Measurements from ENCODE around the gene BTNL2. TPM values are rescaled to one million over a fixed set of nuclear protein-coding genes. Genes with fewer than 3 reads are reported as not detected.

The BTNL2 gene
- total RNA-seq, 1 donor from 2014 or later, result not detected

DNA sequence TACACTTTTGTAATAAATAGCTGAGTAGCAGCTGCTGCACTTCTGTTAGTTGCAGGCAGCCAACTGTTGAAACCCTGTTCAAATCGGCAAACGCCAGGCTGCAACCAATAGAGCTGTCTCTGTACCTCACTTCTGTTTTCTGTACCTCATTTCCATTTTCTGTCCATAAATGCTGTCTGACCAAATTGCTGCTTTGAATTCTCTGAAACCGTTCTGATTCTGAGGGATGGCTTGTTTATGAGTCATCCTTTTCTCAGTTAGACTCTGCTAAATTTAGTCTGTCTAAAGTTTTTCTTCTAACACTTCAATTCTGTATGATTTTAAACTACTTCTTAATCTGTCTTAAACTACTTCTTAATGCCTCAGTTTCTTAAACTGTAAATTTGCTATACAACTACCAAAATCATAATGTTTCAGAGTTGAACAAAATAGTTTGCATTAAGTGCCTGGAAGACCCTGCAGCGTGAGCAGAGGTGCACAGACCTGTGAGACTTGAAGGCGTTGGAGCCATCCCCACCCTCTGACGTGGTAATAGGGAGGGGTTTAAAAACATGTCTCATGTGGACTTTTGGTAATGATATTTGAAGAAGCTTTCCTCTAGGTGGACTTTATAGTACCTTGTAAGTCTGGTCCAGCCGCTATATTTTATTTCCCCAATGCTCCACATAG is 9.6 kb downstream of the BTNL2 start:
- H3K27ac ChIP-seq (ENCODE audit: low read depth, low read length), result no peak overlapping the region
- H3K9ac ChIP-seq (ENCODE audit: low read depth in 1 of 3, low read length in 3 of 3), result no peak overlapping the region
- no peaks in the 10 kb centered on the region for H3K36me3 ChIP-seq (ENCODE audit: control insufficient read depth in 3 of 3, insufficient read depth in 3 of 3, low read length in 3 of 3)
- no peak overlapping the region for H3K4me3 ChIP-seq (ENCODE audit: low read length in 3 of 3)
- H3K27me3 ChIP-seq (ENCODE audit: control insufficient read depth in 3 of 3, insufficient read depth in 3 of 3, low read length in 3 of 3), result peaks cover 3 to 4% (median 4%) of the 10 kb centered on the region in 3 donors
- no peaks in the 10 kb centered on the region for H3K9me3 ChIP-seq (ENCODE audit: control insufficient read depth in 3 of 3, low read length in 3 of 3)
- H3K4me1 ChIP-seq (ENCODE audit: control insufficient read depth in 3 of 3, insufficient read depth in 3 of 3, low read length in 3 of 3), result no peaks in the 10 kb centered on the region

DNA sequence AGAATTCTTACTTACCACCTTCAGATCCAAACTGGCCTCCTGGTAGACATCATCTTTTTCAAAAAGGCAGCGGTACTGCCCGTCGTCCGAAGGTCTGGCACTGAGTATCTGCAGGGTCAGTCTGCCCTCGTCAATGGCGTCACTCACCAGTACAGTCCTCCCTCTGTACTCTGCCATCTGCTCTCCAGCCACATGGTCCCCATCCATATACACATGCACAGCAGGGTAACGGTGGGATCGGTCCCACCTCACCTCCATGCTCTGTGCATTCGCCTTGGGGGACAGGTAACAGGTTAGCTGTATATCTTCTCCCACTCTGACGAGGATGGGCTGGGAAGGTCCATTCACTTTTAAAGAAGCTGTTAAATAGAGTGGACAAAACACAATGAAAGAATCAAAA is 11.0 kb downstream of the BTNL2 start:
- no peaks in the 10 kb centered on the region for H3K36me3 ChIP-seq (ENCODE audit: control insufficient read depth in 3 of 3, insufficient read depth in 3 of 3, low read length in 3 of 3)

GRCh38 chr6:32393665-32394420 is 13.1 kb downstream of the BTNL2 start:
- H3K27ac ChIP-seq (ENCODE audit: low read depth, low read length), result peak overlapping the region; percentile 62
- no peaks in the 10 kb centered on the region for H3K4me1 ChIP-seq (ENCODE audit: control insufficient read depth in 3 of 3, insufficient read depth in 3 of 3, low read length in 3 of 3)
- no peak overlapping the region for H3K9ac ChIP-seq (ENCODE audit: low read depth in 1 of 3, low read length in 3 of 3)
- no peaks in the 10 kb centered on the region for H3K36me3 ChIP-seq (ENCODE audit: control insufficient read depth in 3 of 3, insufficient read depth in 3 of 3, low read length in 3 of 3)
- peaks cover 0 to 3% (median 0%) of the 10 kb centered on the region in 3 donors for H3K27me3 ChIP-seq (ENCODE audit: control insufficient read depth in 3 of 3, insufficient read depth in 3 of 3, low read length in 3 of 3)
- H3K9me3 ChIP-seq (ENCODE audit: control insufficient read depth in 3 of 3, low read length in 3 of 3), result no peaks in the 10 kb centered on the region
- H3K4me3 ChIP-seq (ENCODE audit: low read length in 3 of 3), result no peak overlapping the region

More for the DNA sequence above, 11.0 kb downstream of the BTNL2 start:
- H3K4me3 ChIP-seq (ENCODE audit: low read length in 3 of 3), result no peak overlapping the region
- H3K27me3 ChIP-seq (ENCODE audit: control insufficient read depth in 3 of 3, insufficient read depth in 3 of 3, low read length in 3 of 3), result peaks cover 3 to 4% (median 4%) of the 10 kb centered on the region in 3 donors
- no peak overlapping the region for H3K27ac ChIP-seq (ENCODE audit: low read depth, low read length)
- H3K9me3 ChIP-seq (ENCODE audit: control insufficient read depth in 3 of 3, low read length in 3 of 3), result no peaks in the 10 kb centered on the region
- H3K9ac ChIP-seq (ENCODE audit: low read depth in 1 of 3, low read length in 3 of 3), result no peak overlapping the region
- no peaks in the 10 kb centered on the region for H3K4me1 ChIP-seq (ENCODE audit: control insufficient read depth in 3 of 3, insufficient read depth in 3 of 3, low read length in 3 of 3)

DNA sequence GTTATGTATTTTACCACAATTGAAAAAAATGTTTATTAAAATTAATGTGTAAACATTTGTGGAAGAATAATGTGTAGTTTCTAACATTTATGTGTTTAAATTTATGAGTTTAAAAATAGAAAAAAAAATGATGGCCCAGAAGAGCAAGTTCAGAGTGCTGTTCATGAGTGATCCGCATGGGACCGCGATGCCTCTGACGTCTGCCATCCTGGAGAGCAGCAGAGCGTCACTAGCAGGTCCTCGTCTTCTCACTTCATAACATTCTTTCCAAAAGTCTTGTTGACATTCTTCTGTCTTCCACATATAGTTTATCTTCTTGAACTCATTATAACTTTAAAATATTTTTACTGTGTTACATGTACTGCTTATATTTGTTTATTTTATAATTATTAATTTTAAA is 15.5 kb downstream of the BTNL2 start:
- H3K27ac ChIP-seq (ENCODE audit: low read depth, low read length), result no peak overlapping the region
- no peak overlapping the region for H3K9ac ChIP-seq (ENCODE audit: low read depth in 1 of 3, low read length in 3 of 3)

GRCh38 chr6:32387589-32388340 is 19.2 kb downstream of the BTNL2 start:
- Histone ChIP-seq H3K36me3 (ENCODE audit: control insufficient read depth in 3 of 3, insufficient read depth in 3 of 3, low read length in 3 of 3) (no peaks in the 10 kb centered on the region), H3K4me3 (ENCODE audit: low read length in 3 of 3) (no peak overlapping the region), H3K27ac (ENCODE audit: low read depth, low read length) (no peak overlapping the region), H3K9ac (ENCODE audit: low read depth in 1 of 3, low read length in 3 of 3) (no peak overlapping the region), H3K27me3 (ENCODE audit: control insufficient read depth in 3 of 3, insufficient read depth in 3 of 3, low read length in 3 of 3) (peaks cover 0 to 6% (median 0%) of the 10 kb centered on the region in 3 donors), H3K9me3 (ENCODE audit: control insufficient read depth in 3 of 3, low read length in 3 of 3) (no peaks in the 10 kb centered on the region), H3K4me1 (ENCODE audit: control insufficient read depth in 3 of 3, insufficient read depth in 3 of 3, low read length in 3 of 3) (no peaks in the 10 kb centered on the region)

More for the DNA sequence above, 15.5 kb downstream of the BTNL2 start:
- Histone ChIP-seq H3K4me1 (ENCODE audit: control insufficient read depth in 3 of 3, insufficient read depth in 3 of 3, low read length in 3 of 3) (no peaks in the 10 kb centered on the region), H3K4me3 (ENCODE audit: low read length in 3 of 3) (no peak overlapping the region), H3K9me3 (ENCODE audit: control insufficient read depth in 3 of 3, low read length in 3 of 3) (no peaks in the 10 kb centered on the region), H3K27me3 (ENCODE audit: control insufficient read depth in 3 of 3, insufficient read depth in 3 of 3, low read length in 3 of 3) (peaks cover 0 to 6% (median 3%) of the 10 kb centered on the region in 3 donors), H3K36me3 (ENCODE audit: control insufficient read depth in 3 of 3, insufficient read depth in 3 of 3, low read length in 3 of 3) (no peaks in the 10 kb centered on the region)

DNA sequence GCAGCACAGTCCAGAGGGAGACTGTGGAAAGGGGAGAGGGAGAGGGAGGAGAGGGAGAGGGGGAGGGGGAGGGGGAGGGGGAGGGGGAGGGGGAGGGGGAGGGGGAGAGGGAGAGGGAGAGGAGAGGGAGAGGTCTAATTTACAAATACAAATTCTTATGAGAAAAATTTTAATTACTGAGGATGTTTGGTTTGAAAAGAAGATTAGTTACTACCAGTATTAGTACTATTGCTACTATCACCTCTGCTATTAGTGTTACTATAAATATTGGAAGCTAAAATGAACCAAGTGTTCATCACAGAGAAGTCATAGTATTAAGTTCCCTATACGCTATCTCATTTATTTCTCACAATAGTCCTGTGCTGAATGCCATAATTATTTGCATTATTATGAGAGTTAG is 20.9 kb downstream of the BTNL2 start:
- no peaks in the 10 kb centered on the region for H3K4me1 ChIP-seq (ENCODE audit: control insufficient read depth in 3 of 3, insufficient read depth in 3 of 3, low read length in 3 of 3)

GRCh38 chr6:32382757-32383420 is 24.1 kb downstream of the BTNL2 start:
- Histone ChIP-seq H3K9me3 (ENCODE audit: control insufficient read depth in 3 of 3, low read length in 3 of 3) (no peaks in the 10 kb centered on the region), H3K27me3 (ENCODE audit: control insufficient read depth in 3 of 3, insufficient read depth in 3 of 3, low read length in 3 of 3) (peaks cover 0 to 6% (median 0%) of the 10 kb centered on the region in 3 donors), H3K4me3 (ENCODE audit: low read length in 3 of 3) (no peak overlapping the region), H3K27ac (ENCODE audit: low read depth, low read length) (no peak overlapping the region), H3K4me1 (ENCODE audit: control insufficient read depth in 3 of 3, insufficient read depth in 3 of 3, low read length in 3 of 3) (no peaks in the 10 kb centered on the region), H3K9ac (ENCODE audit: low read depth in 1 of 3, low read length in 3 of 3) (no peak overlapping the region), H3K36me3 (ENCODE audit: control insufficient read depth in 3 of 3, insufficient read depth in 3 of 3, low read length in 3 of 3) (no peaks in the 10 kb centered on the region)

More for the DNA sequence above, 20.9 kb downstream of the BTNL2 start:
- Histone ChIP-seq H3K27ac (ENCODE audit: low read depth, low read length) (no peak overlapping the region), H3K4me3 (ENCODE audit: low read length in 3 of 3) (no peak overlapping the region), H3K36me3 (ENCODE audit: control insufficient read depth in 3 of 3, insufficient read depth in 3 of 3, low read length in 3 of 3) (no peaks in the 10 kb centered on the region), H3K27me3 (ENCODE audit: control insufficient read depth in 3 of 3, insufficient read depth in 3 of 3, low read length in 3 of 3) (peaks cover 0 to 6% (median 0%) of the 10 kb centered on the region in 3 donors), H3K9ac (ENCODE audit: low read depth in 1 of 3, low read length in 3 of 3) (no peak overlapping the region), H3K9me3 (ENCODE audit: control insufficient read depth in 3 of 3, low read length in 3 of 3) (no peaks in the 10 kb centered on the region)

DNA sequence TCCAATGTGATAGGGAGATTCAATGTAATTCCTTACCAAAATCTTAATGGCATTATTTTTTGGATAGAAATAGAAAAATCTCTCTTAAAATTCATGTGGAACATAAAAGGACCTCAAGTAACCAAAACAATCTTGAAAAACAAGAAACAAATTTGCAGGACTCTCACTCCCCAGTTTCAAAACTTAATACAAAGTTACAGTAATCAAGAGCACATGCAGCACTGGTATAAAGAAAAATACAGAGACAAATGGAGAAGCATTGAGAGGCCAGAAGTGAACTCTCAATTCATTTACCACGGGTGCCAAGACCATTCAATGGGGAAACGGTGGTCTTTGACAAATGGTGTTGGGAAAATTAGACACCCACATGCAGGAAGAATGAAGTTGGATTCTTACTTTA is 27.4 kb downstream of the BTNL2 start:
- Histone ChIP-seq H3K27me3 (ENCODE audit: control insufficient read depth in 3 of 3, insufficient read depth in 3 of 3, low read length in 3 of 3) (peaks cover 0 to 13% (median 0%) of the 10 kb centered on the region in 3 donors), H3K9ac (ENCODE audit: low read depth in 1 of 3, low read length in 3 of 3) (no peak overlapping the region), H3K4me3 (ENCODE audit: low read length in 3 of 3) (no peak overlapping the region), H3K4me1 (ENCODE audit: control insufficient read depth in 3 of 3, insufficient read depth in 3 of 3, low read length in 3 of 3) (no peaks in the 10 kb centered on the region), H3K9me3 (ENCODE audit: control insufficient read depth in 3 of 3, low read length in 3 of 3) (no peaks in the 10 kb centered on the region), H3K36me3 (ENCODE audit: control insufficient read depth in 3 of 3, insufficient read depth in 3 of 3, low read length in 3 of 3) (no peaks in the 10 kb centered on the region), H3K27ac (ENCODE audit: low read depth, low read length) (no peak overlapping the region)

GRCh38 chr6:32375739-32376529 is 31.0 kb downstream of the BTNL2 start:
- Histone ChIP-seq H3K9ac (ENCODE audit: low read depth in 1 of 3, low read length in 3 of 3) (no peak overlapping the region), H3K27me3 (ENCODE audit: control insufficient read depth in 3 of 3, insufficient read depth in 3 of 3, low read length in 3 of 3) (peaks cover 0 to 13% (median 0%) of the 10 kb centered on the region in 3 donors), H3K9me3 (ENCODE audit: control insufficient read depth in 3 of 3, low read length in 3 of 3) (no peaks in the 10 kb centered on the region), H3K27ac (ENCODE audit: low read depth, low read length) (no peak overlapping the region), H3K36me3 (ENCODE audit: control insufficient read depth in 3 of 3, insufficient read depth in 3 of 3, low read length in 3 of 3) (no peaks in the 10 kb centered on the region), H3K4me1 (ENCODE audit: control insufficient read depth in 3 of 3, insufficient read depth in 3 of 3, low read length in 3 of 3) (no peaks in the 10 kb centered on the region), H3K4me3 (ENCODE audit: low read length in 3 of 3) (no peak overlapping the region)
